ENCODE measurements around the gene MOBP.
"Not testable (repeated sequence)": the region's sequence is repeated elsewhere in the genome, so short reads cannot be mapped to it uniquely, and the experiment has no call there.

MOBP gene

GRCh38 chr3:39449796-39450195, 17.7 kb upstream of the MOBP start:
- no peak for DNase-seq (ENCODE audit: low read depth in 4 of 4, low spot score in 1 of 4)

DNA sequence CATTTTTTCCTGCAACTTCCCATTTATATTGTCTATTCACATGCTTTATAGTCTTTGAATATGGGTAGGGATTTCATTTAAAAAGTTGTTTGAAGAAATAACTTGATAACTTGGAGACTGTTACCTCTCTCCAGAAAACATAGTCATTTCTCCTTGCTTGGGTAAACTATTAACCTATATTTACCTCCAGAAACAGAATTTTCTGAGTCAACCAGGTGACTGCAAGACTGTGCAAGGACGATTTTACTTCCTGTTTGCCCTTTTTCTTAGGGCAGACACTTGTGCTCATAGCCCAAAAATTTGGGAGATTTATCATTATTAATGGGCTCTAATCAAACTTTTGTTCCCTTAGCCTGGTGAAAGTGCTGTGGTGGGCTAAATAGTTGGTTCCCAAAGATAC, 14.3 kb upstream of the MOBP start:
- no peak for DNase-seq (ENCODE audit: low read depth in 4 of 4, low spot score in 1 of 4)

DNA sequence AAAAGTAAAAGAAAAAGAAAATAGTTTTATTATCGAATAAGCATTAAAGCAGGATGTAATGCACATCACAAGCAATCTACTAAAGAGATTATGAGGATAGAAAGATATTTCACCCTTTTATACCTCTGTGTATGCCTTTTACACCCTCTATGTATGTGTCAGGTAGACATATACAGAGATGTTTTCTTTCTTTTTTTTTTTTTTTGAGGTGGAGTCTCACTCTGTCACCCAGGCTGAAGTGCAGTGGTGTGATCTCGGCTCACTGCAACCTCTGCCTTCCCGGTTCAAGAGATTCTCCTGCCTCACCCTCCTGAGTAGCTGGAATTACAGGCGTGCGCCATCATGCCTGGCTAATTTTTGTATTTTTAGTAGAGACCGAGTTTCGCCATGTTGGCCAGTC, 13.6 kb upstream of the MOBP start:
- not testable (repeated sequence) for DNase-seq (ENCODE audit: low read depth in 4 of 4, low spot score in 1 of 4)

DNA sequence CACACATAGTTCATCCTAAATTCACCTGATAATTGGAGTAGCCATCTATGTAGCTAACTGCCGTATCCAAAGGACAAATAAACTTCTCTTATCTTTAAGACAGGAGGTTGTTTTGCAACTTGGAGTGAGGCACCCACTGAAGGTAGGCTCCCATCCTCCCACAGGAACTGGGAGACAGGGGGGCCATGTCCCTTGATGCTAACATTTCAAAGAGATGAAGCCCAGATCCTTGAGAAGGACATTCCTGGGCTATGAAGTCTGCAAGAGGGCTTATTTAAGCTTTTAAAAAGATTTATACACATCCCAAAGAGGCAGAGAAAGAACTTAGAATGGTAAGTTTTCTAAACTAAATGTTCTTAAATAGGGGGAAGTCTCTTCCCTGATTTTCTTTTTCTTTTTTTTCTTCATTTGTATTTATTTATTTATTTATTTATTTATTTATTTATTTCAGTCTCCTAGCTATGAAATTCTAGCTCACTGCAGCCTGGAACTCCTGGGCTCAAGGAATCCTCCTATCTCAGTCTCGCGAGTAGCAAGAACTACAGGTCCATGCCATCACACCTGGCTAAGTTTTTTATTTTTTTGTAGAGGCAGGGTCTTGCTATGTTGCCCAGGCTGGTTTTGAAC, 12.8 kb upstream of the MOBP start:
- no peak for DNase-seq (ENCODE audit: low read depth in 4 of 4, low spot score in 1 of 4)

- no peak for DNase-seq (ENCODE audit: low read depth in 4 of 4, low spot score in 1 of 4)
Measured at GRCh38 chr3:39456159-39456558, 11.3 kb upstream of the MOBP start.

- DNase-seq (ENCODE audit: low read depth in 4 of 4, low spot score in 1 of 4) = no peak
Measured at GRCh38 chr3:39457361-39457760, 10.1 kb upstream of the MOBP start.

GRCh38 chr3:39458579-39458978, 8.9 kb upstream of the MOBP start:
- not testable (repeated sequence) for DNase-seq (ENCODE audit: low read depth in 4 of 4, low spot score in 1 of 4)

GRCh38 chr3:39460677-39461076, 6.8 kb upstream of the MOBP start:
- DNase-seq (ENCODE audit: low read depth in 4 of 4, low spot score in 1 of 4) = no peak

DNA sequence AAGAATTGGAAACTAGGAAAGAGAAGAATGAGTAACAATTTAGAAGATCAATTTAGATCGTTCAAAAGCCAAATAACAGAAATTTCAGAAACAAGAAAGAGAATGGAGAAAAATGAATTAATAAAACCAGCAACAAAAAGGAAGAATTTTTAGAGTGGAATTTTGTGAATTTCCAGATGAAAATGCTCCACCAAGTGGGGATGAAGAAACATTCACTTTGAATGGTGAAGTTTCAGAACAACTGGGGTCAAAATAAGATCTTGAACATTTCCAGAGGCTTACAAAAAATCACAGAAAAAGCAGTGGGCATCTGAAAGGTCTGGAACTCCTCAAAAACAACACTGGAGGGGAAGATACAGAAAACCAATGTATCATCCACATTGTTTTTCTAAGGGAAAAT, 4.2 kb upstream of the MOBP start:
- DNase-seq (ENCODE audit: low read depth in 4 of 4, low spot score in 1 of 4) = no peak

- DNase-seq (ENCODE audit: low read depth in 4 of 4, low spot score in 1 of 4) = no peak
Measured at GRCh38 chr3:39466988-39467387, 492 bp upstream of the MOBP start.

GRCh38 chr3:39468108-39468436, 592 bp downstream of the MOBP start:
- no peak for DNase-seq (ENCODE audit: low read depth in 4 of 4, low spot score in 1 of 4)

GRCh38 chr3:39469258-39469657, 1.8 kb downstream of the MOBP start:
- no peak for DNase-seq (ENCODE audit: low read depth in 4 of 4, low spot score in 1 of 4)

- DNase-seq (ENCODE audit: low read depth in 4 of 4, low spot score in 1 of 4) = no peak
Measured at GRCh38 chr3:39469945-39470344, 2.5 kb downstream of the MOBP start.

GRCh38 chr3:39471652-39472051, 4.2 kb downstream of the MOBP start:
- DNase-seq (ENCODE audit: low read depth in 4 of 4, low spot score in 1 of 4) = no peak

- no peak for DNase-seq (ENCODE audit: low read depth in 4 of 4, low spot score in 1 of 4)
Measured at GRCh38 chr3:39473452-39474125, 6.1 kb downstream of the MOBP start.

GRCh38 chr3:39474126-39474515, 6.6 kb downstream of the MOBP start:
- no peak for DNase-seq (ENCODE audit: low read depth in 4 of 4, low spot score in 1 of 4)

GRCh38 chr3:39476783-39477182, 9.3 kb downstream of the MOBP start:
- no peak for DNase-seq (ENCODE audit: low read depth in 4 of 4, low spot score in 1 of 4)

GRCh38 chr3:39478226-39478625, 10.7 kb downstream of the MOBP start:
- no peak for DNase-seq (ENCODE audit: low read depth in 4 of 4, low spot score in 1 of 4)

DNA sequence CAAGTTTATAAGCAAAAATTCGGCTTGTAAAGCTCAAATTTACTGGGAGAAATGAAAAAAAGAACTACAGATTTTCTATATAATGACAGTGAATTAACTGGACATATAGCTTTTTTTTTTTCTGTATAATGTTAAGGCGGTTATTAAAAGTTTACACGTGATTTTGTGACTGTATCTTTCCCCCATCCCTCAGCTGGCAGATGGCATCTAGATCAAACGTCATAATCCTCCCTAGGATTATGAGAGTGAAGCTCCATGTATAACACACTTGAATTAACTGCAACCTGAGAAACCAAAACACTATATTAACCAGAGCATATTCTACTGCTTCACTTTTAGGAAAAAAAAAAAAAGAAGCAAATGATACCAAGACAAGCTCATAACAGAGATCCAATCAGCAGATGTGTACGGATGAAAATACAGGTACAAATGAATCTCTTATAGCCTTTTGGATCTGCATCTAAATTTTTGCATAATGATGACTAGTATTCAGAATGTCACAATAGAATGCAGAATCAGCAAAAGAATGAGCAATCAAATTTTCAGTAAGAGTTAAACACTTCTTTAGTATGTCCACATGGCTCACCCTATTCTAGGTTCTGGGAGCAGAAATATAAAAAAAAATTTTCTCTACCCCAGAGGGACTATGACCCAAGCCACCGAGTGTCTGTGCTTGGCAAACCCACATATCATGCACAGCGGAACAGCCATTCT, 12.4 kb downstream of the MOBP start:
- no peak for DNase-seq (ENCODE audit: low read depth in 4 of 4, low spot score in 1 of 4)

- no peak for DNase-seq (ENCODE audit: low read depth in 4 of 4, low spot score in 1 of 4)
Measured at GRCh38 chr3:39485547-39485946, 18.1 kb downstream of the MOBP start.

GRCh38 chr3:39491014-39491413, 23.5 kb downstream of the MOBP start:
- no peak for DNase-seq (ENCODE audit: low read depth in 4 of 4, low spot score in 1 of 4)

- DNase-seq (ENCODE audit: low read depth in 4 of 4, low spot score in 1 of 4) = no peak
Measured at GRCh38 chr3:39491733-39492350, 24.4 kb downstream of the MOBP start.
